Ishikawa (cell line): ENCODE results near the gene TTC27.

Experiments
- CEBPB ChIP-seq: IDR thresholded peaks from 2 replicates; pipeline ENCODE4 v1.6.1; 2012
- EP300 ChIP-seq: IDR thresholded peaks from 2 replicates; pipeline ENCODE4 v1.6.1; 2012; ENCODE audit warnings: borderline replicate concordance
- FOXM1 ChIP-seq: IDR thresholded peaks from 2 replicates; pipeline ENCODE4 v1.6.1; 2012; ENCODE audit warnings: low read depth, borderline replicate concordance
- MAX ChIP-seq: IDR thresholded peaks from 2 replicates; pipeline ENCODE4 v1.6.1; 2012
- NFIC ChIP-seq: IDR thresholded peaks from 2 replicates; pipeline ENCODE4 v1.6.1; 2012
- RAD21 ChIP-seq: IDR thresholded peaks from 2 replicates; pipeline ENCODE4 v1.6.1; 2012; ENCODE audit warnings: low read depth
- REST ChIP-seq: IDR thresholded peaks from 2 replicates; pipeline ENCODE4 v1.6.1; 2012; ENCODE audit warnings: low read depth, mild to moderate bottlenecking
- TAF1 ChIP-seq: IDR thresholded peaks from 2 replicates; pipeline ENCODE4 v1.6.1; 2012; ENCODE audit warnings: low read depth, mild to moderate bottlenecking
- TEAD4 ChIP-seq: IDR thresholded peaks from 2 replicates; pipeline ENCODE4 v1.6.1; 2012
- YY1 ChIP-seq: IDR thresholded peaks from 2 replicates; pipeline ENCODE4 v1.6.1; 2012; ENCODE audit warnings: low read depth
- ZBTB7A ChIP-seq: IDR thresholded peaks from 2 replicates; pipeline ENCODE4 v1.6.1; 2012; ENCODE audit warnings: low read depth

DNA sequence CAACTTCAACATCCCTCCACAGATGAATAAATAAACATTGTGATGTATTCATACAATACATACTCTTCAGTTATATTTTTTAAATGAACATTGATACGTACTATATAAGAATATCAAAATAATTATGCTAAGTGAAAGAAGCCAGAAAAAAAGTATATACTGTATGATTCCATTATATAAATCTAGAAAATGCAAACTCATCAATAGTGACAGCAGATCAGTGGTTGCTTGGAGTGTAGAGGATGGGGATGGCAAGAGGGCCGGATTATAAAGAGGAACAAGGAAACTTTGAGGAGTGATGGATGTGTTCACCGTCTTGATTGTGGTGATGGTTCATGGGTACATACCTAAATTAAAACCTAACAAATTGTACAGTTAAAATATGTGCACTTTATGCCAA is 3.0 kb upstream of the TTC27 start:
- no peak for TF ChIP-seq MAX
- TF ChIP-seq EP300: no peak
- TF ChIP-seq FOXM1: no peak
- TF ChIP-seq ZBTB7A: no peak
- TF ChIP-seq CEBPB: no peak
- TF ChIP-seq YY1: no peak
- no peak for TF ChIP-seq REST
- TF ChIP-seq TEAD4: no peak
- no peak for TF ChIP-seq NFIC
- TF ChIP-seq TAF1: no peak
- TF ChIP-seq RAD21: no peak
